GM23338 (cell line): ENCODE results near the gene GAB1. TPM values are rescaled to one million over a fixed set of nuclear protein-coding genes. Genes with fewer than 3 reads are reported as not detected.

Experiments
- ATAC-seq: fragments of 200-7000 bp; cut with Tn5 transposase; 3 replicates; pipeline ENCODE4 v1.9.1; 2020
- DNase-seq: peaks from one replicate; pipeline ENCODE4 v3.0.0-alpha.2; 2015; ENCODE audit warnings: low spot score
- H2AFZ ChIP-seq: fragments of 200-600 bp; sonication (generic); 2 replicates; pipeline ENCODE4 v1.8.0; 2016; ENCODE audit warnings: antibody characterized with exemption, mild to moderate bottlenecking, moderate library complexity
- H3F3A ChIP-seq: fragments of 200-600 bp; sonication (generic); replicated peaks from 2 replicates; pipeline ENCODE4 v1.8.0; 2017; ENCODE audit warnings: antibody characterized with exemption, mixed run types, low read depth
- H3K27ac ChIP-seq: fragments of 200-600 bp; sonication (generic); 2 replicates; pipeline ENCODE4 v1.6.1; 2016; ENCODE audit warnings: low read depth
- H3K27me3 ChIP-seq: fragments of 200-600 bp; sonication (generic); 2 replicates; pipeline ENCODE4 v1.8.0; 2016; ENCODE audit warnings: mild to moderate bottlenecking, mixed run types, moderate library complexity; ENCODE audit not compliant: insufficient read depth
- H3K36me3 ChIP-seq: fragments of 200-600 bp; sonication (generic); 2 replicates; pipeline ENCODE4 v1.8.0; 2016; ENCODE audit warnings: mild to moderate bottlenecking; ENCODE audit not compliant: insufficient read depth
- H3K4me1 ChIP-seq: fragments of 200-600 bp; sonication (generic); 2 replicates; pipeline ENCODE4 v1.8.0; 2016; ENCODE audit warnings: mild to moderate bottlenecking, moderate library complexity; ENCODE audit not compliant: insufficient read depth
- H3K4me2 ChIP-seq: fragments of 200-600 bp; sonication (generic); 2 replicates; pipeline ENCODE4 v1.7.1; 2017; ENCODE audit warnings: mixed run types
- H3K4me3 ChIP-seq: fragments of 200-600 bp; sonication (generic); 2 replicates; pipeline ENCODE4 v1.6.1; 2016; ENCODE audit warnings: mixed run types
- H3K79me2 ChIP-seq: fragments of 200-600 bp; sonication (generic); replicated peaks from 2 replicates; pipeline ENCODE4 v1.8.0; 2017; ENCODE audit warnings: mild to moderate bottlenecking; ENCODE audit not compliant: insufficient read depth
- H3K9me2 ChIP-seq: fragments of 200-600 bp; sonication (generic); 2 replicates; pipeline ENCODE4 v1.8.0; 2017; ENCODE audit not compliant: insufficient read depth
- H4K20me1 ChIP-seq: fragments of 200-600 bp; sonication (generic); replicated peaks from 2 replicates; pipeline ENCODE4 v1.8.0; 2017; ENCODE audit warnings: mild to moderate bottlenecking; ENCODE audit not compliant: insufficient read depth
- H3K27ac Mint-ChIP-seq: 2 replicates; pipeline ENCODE4 v1.8.0; 2020; ENCODE audit warnings: inconsistent platforms, mild to moderate bottlenecking, moderate library complexity, mixed read lengths
- H3K27me3 Mint-ChIP-seq: 3 replicates; pipeline ENCODE4 v1.8.0; 2022; ENCODE audit warnings: low read depth, mild to moderate bottlenecking, moderate library complexity, mixed read lengths, inconsistent platforms; ENCODE audit not compliant: insufficient read depth, poor library complexity
- H3K36me3 Mint-ChIP-seq: 3 replicates; pipeline ENCODE4 v1.8.0; 2021; ENCODE audit warnings: low read depth, mild to moderate bottlenecking, inconsistent platforms, moderate library complexity, mixed read lengths
- H3K4me1 Mint-ChIP-seq: 3 replicates; pipeline ENCODE4 v1.8.0; 2020; ENCODE audit warnings: mild to moderate bottlenecking, inconsistent platforms, mixed read lengths
- H3K4me3 Mint-ChIP-seq: 3 replicates; pipeline ENCODE4 v1.8.0; 2021; ENCODE audit warnings: moderate library complexity, mild to moderate bottlenecking, inconsistent platforms, mixed read lengths
- H3K9me3 Mint-ChIP-seq: 3 replicates; pipeline ENCODE4 v1.8.0; 2020; ENCODE audit warnings: moderate library complexity, mild to moderate bottlenecking, inconsistent platforms, mixed read lengths
- CREB1 ChIP-seq: fragments of 250-450 bp; sonication (Bioruptor Pico); IDR thresholded peaks from 2 replicates; pipeline ENCODE4 v1.5.0; 2020; ENCODE audit warnings: low read depth, mild to moderate bottlenecking, moderate library complexity
- EZH2 ChIP-seq: fragments of 200-600 bp; sonication (generic); IDR thresholded peaks from one replicate; pipeline ENCODE4 v1.8.0; 2017; ENCODE audit warnings: antibody characterized with exemption, mild to moderate bottlenecking, low read depth; ENCODE audit not compliant: unreplicated experiment
- EZH2phosphoT487 ChIP-seq: fragments of 200-600 bp; sonication (generic); IDR thresholded peaks from one replicate; pipeline ENCODE4 v1.8.1; 2018; ENCODE audit warnings: antibody characterized with exemption; ENCODE audit not compliant: unreplicated experiment
- JUNB ChIP-seq: IDR thresholded peaks from one replicate; pipeline ENCODE4 v1.6.1; 2016; ENCODE audit warnings: antibody characterized with exemption; ENCODE audit not compliant: unreplicated experiment
- POLR2AphosphoS5 ChIP-seq: IDR thresholded peaks from 2 replicates; pipeline ENCODE4 v1.6.1; 2016; ENCODE audit warnings: antibody characterized with exemption, low read depth
- STAT1 ChIP-seq: IDR thresholded peaks from one replicate; pipeline ENCODE4 v1.6.1; 2016; ENCODE audit warnings: antibody characterized with exemption; ENCODE audit not compliant: unreplicated experiment
- ZNF114 ChIP-seq: fragments of 250-450 bp; sonication (Bioruptor Pico); IDR thresholded peaks from 2 replicates; pipeline ENCODE4 v1.5.0; 2020; ENCODE audit warnings: mild to moderate bottlenecking, moderate library complexity
- ZNF331 ChIP-seq: fragments of 250-450 bp; sonication (Bioruptor Pico); IDR thresholded peaks from 2 replicates; pipeline ENCODE4 v1.5.0; 2020; ENCODE audit warnings: low read depth, mild to moderate bottlenecking, moderate library complexity
- polyA plus RNA-seq: library from polyadenylated mRNA; unstranded; fragments of >200 nt; fragmentation: Nextera tagmentation; extraction: Ambion mirVana; gene quantifications from 2 replicates; pipeline ENCODE4 v1.2.1, GENCODE V29; 2016
- total RNA-seq: library from RNA; depleted of rRNA; stranded (reverse); fragments of >200 nt; shearing (Covaris generic); gene quantifications from 2 replicates; pipeline ENCODE4 v1.2.3, GENCODE V29; 2014
- TF ChIP-seq, protein P1 (sequence below): IDR thresholded peaks from one replicate; pipeline ENCODE4 v1.6.1; 2018; ENCODE audit warnings: antibody characterized with exemption; ENCODE audit not compliant: unreplicated experiment
- TF ChIP-seq, protein P2 (sequence below): IDR thresholded peaks from 2 replicates; pipeline ENCODE4 v1.6.1; 2016; ENCODE audit warnings: antibody characterized with exemption
- TF ChIP-seq, protein P3 (sequence below), 2 experiments: fragments of 200-600 bp in 1 of 2; sonication (generic) in 1 of 2; conservative IDR thresholded peaks; 2 replicates each; pipeline versions ENCODE4 v1.5.1 to v1.6.1; 2016 to 2017; ENCODE audit warnings: antibody characterized with exemption in 2 of 2, low read depth in 2 of 2, mild to moderate bottlenecking in 2 of 2, moderate library complexity in 1 of 2

Gene GAB1
- total and polyA plus RNA-seq, 2 experiments from 2014 or later, result 4.0 to 18.4 TPM

DNA sequence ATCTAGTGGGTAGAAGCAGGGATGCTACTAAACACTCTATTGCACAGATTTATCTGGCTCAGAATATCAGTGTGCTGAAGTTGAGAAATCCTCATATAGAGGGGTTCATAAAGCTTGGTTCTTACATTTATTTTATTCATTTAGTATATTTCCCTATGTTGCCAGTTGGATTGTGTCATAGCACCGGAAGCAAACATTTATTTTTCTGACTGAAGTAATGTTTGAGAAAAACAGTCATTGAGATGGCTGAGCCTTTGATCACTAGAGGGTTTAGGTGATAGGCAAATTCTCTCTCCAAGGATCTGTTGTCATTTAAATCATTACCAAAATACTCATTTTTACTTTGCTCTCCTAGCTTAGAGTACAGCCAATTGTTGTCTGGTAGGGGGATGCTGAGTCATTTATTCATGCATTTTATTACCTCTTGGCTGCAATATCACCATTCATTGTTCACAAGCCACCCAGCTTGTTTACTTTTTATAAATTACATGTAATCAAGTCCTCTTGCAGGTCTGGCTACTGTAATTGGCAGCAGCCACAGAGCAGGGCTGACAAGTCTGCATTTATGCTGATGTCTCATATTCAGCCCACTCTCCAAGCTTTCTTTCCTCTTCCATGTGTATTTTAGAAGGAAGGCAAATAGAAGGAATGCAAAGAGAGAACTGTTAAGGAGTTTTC is 15.2 kb downstream of the GAB1 start:
- no peaks in the 10 kb centered on the region for H3K36me3 Mint-ChIP-seq
- peak overlapping the region; percentile 64 for H3K4me2 ChIP-seq

DNA sequence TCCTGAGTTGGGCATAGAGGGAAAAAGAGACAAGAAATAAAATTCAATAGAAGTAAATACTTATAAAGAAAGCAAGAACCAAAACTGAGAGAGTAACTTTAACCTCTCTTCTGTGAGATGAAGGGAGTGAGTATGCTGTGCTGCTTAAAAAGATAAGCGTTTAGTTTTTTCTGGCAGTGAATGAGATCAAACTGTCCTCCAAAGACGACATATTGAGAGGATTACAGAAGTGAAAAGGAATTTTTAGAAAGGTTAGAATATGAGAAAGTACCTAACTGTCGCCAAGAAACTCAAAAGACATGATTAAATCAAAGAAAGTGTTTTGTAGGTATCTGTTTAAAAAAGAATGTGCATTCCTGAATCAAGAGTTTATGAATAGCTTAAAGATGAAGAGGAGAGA is 16.0 kb downstream of the GAB1 start:
- no peak overlapping the region for H2AFZ ChIP-seq
- no peaks in the 10 kb centered on the region for H3K9me2 ChIP-seq
- peaks cover 41% of the 10 kb centered on the region for H3K79me2 ChIP-seq
- Mint-ChIP-seq H3K4me3 (no peak overlapping the region), H3K9me3 (no peaks in the 10 kb centered on the region; the same call in 2 of the 3 replicates), H3K36me3 (no peaks in the 10 kb centered on the region), H3K27ac (no peak overlapping the region), H3K27me3 (peaks cover 3% of the 10 kb centered on the region), H3K4me1 (peaks cover 64% of the 10 kb centered on the region)
- H3K27ac ChIP-seq, result no peak overlapping the region
- ATAC-seq (no peak), DNase-seq (no peak)
- H3K4me1 ChIP-seq, result peaks cover 62% of the 10 kb centered on the region
- no peaks in the 10 kb centered on the region for H3F3A ChIP-seq
- no peaks in the 10 kb centered on the region for H3K27me3 ChIP-seq
- no peaks in the 10 kb centered on the region for H3K36me3 ChIP-seq
- peak overlapping the region; percentile 64; the same call in 1 of the 2 replicates for H3K4me2 ChIP-seq
- no peak overlapping the region for H3K4me3 ChIP-seq
- H4K20me1 ChIP-seq, result no peaks in the 10 kb centered on the region; the same call in 1 of the 2 replicates
- TF ChIP-seq, protein P1, sequence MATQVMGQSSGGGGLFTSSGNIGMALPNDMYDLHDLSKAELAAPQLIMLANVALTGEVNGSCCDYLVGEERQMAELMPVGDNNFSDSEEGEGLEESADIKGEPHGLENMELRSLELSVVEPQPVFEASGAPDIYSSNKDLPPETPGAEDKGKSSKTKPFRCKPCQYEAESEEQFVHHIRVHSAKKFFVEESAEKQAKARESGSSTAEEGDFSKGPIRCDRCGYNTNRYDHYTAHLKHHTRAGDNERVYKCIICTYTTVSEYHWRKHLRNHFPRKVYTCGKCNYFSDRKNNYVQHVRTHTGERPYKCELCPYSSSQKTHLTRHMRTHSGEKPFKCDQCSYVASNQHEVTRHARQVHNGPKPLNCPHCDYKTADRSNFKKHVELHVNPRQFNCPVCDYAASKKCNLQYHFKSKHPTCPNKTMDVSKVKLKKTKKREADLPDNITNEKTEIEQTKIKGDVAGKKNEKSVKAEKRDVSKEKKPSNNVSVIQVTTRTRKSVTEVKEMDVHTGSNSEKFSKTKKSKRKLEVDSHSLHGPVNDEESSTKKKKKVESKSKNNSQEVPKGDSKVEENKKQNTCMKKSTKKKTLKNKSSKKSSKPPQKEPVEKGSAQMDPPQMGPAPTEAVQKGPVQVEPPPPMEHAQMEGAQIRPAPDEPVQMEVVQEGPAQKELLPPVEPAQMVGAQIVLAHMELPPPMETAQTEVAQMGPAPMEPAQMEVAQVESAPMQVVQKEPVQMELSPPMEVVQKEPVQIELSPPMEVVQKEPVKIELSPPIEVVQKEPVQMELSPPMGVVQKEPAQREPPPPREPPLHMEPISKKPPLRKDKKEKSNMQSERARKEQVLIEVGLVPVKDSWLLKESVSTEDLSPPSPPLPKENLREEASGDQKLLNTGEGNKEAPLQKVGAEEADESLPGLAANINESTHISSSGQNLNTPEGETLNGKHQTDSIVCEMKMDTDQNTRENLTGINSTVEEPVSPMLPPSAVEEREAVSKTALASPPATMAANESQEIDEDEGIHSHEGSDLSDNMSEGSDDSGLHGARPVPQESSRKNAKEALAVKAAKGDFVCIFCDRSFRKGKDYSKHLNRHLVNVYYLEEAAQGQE, result no peak
- TF ChIP-seq, protein P2, sequence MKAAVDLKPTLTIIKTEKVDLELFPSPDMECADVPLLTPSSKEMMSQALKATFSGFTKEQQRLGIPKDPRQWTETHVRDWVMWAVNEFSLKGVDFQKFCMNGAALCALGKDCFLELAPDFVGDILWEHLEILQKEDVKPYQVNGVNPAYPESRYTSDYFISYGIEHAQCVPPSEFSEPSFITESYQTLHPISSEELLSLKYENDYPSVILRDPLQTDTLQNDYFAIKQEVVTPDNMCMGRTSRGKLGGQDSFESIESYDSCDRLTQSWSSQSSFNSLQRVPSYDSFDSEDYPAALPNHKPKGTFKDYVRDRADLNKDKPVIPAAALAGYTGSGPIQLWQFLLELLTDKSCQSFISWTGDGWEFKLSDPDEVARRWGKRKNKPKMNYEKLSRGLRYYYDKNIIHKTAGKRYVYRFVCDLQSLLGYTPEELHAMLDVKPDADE, result no peak
- TF ChIP-seq ZNF114 (CRISPR knock-in tag), result no peak
- no peak for TF ChIP-seq EZH2
- no peak for TF ChIP-seq JUNB
- TF ChIP-seq, protein P3, sequence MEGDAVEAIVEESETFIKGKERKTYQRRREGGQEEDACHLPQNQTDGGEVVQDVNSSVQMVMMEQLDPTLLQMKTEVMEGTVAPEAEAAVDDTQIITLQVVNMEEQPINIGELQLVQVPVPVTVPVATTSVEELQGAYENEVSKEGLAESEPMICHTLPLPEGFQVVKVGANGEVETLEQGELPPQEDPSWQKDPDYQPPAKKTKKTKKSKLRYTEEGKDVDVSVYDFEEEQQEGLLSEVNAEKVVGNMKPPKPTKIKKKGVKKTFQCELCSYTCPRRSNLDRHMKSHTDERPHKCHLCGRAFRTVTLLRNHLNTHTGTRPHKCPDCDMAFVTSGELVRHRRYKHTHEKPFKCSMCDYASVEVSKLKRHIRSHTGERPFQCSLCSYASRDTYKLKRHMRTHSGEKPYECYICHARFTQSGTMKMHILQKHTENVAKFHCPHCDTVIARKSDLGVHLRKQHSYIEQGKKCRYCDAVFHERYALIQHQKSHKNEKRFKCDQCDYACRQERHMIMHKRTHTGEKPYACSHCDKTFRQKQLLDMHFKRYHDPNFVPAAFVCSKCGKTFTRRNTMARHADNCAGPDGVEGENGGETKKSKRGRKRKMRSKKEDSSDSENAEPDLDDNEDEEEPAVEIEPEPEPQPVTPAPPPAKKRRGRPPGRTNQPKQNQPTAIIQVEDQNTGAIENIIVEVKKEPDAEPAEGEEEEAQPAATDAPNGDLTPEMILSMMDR (conservative IDR thresholded peaks at IDR 0.05; ENCODE audit: low read depth in 2 of 2), result no peak
- TF ChIP-seq EZH2phosphoT487, result no peak

More for the DNA sequence above, 15.2 kb downstream of the GAB1 start:
- Mint-ChIP-seq H3K4me3 (no peak overlapping the region), H3K9me3 (no peaks in the 10 kb centered on the region; the same call in 2 of the 3 replicates), H3K27ac (no peak overlapping the region), H3K4me1 (peaks cover 62% of the 10 kb centered on the region), H3K27me3 (peaks cover 3% of the 10 kb centered on the region)
- no peaks in the 10 kb centered on the region for H3K36me3 ChIP-seq
- H3K27me3 ChIP-seq, result no peaks in the 10 kb centered on the region
- H4K20me1 ChIP-seq, result no peaks in the 10 kb centered on the region; the same call in 1 of the 2 replicates
- no peak for ATAC-seq
- no peaks in the 10 kb centered on the region for H3K9me2 ChIP-seq
- H3K4me3 ChIP-seq, result peak overlapping the region; percentile 24; the same call in 1 of the 2 replicates
- no peaks in the 10 kb centered on the region for H3F3A ChIP-seq
- no peak for TF ChIP-seq STAT1
- TF ChIP-seq CREB1, result no peak
- TF ChIP-seq, protein P2, result no peak
- TF ChIP-seq EZH2phosphoT487, result no peak
- no peak for TF ChIP-seq ZNF331 (CRISPR knock-in tag)
- TF ChIP-seq ZNF114 (CRISPR knock-in tag), result no peak
- no peak for TF ChIP-seq EZH2
- no peak for TF ChIP-seq JUNB
- TF ChIP-seq, protein P3 (conservative IDR thresholded peaks at IDR 0.05; ENCODE audit: low read depth in 2 of 2), result no peak
- TF ChIP-seq POLR2AphosphoS5, result no peak
- H3K4me1 ChIP-seq, result peaks cover 54% of the 10 kb centered on the region
- H3K79me2 ChIP-seq, result peaks cover 36% of the 10 kb centered on the region
- no peak overlapping the region for H2AFZ ChIP-seq
- DNase-seq, result no peak
- no peak overlapping the region for H3K27ac ChIP-seq
